ES-I3 (cell line): ENCODE results near the gene ID3.

ENCODE experiments used
- H3K36me3 ChIP-seq: 2 replicates; pipeline ENCODE4 v1.6.1; 2013; ENCODE audit warnings: mild to moderate bottlenecking, low read length, control low read depth, moderate library complexity; ENCODE audit not compliant: insufficient read depth
- H3K4me1 ChIP-seq: 2 replicates; pipeline ENCODE4 v1.6.1; 2013; ENCODE audit warnings: mild to moderate bottlenecking, control low read depth, low read length; ENCODE audit not compliant: insufficient read depth
- H3K9ac ChIP-seq: 2 replicates; pipeline ENCODE4 v1.6.1; 2013; ENCODE audit warnings: low read depth, mild to moderate bottlenecking, low read length, moderate library complexity
- H3K9me3 ChIP-seq: 2 replicates; pipeline ENCODE4 v1.6.1; 2013; ENCODE audit warnings: mild to moderate bottlenecking, low read length, moderate library complexity; ENCODE audit not compliant: control insufficient read depth, insufficient read depth

Gene ID3

DNA sequence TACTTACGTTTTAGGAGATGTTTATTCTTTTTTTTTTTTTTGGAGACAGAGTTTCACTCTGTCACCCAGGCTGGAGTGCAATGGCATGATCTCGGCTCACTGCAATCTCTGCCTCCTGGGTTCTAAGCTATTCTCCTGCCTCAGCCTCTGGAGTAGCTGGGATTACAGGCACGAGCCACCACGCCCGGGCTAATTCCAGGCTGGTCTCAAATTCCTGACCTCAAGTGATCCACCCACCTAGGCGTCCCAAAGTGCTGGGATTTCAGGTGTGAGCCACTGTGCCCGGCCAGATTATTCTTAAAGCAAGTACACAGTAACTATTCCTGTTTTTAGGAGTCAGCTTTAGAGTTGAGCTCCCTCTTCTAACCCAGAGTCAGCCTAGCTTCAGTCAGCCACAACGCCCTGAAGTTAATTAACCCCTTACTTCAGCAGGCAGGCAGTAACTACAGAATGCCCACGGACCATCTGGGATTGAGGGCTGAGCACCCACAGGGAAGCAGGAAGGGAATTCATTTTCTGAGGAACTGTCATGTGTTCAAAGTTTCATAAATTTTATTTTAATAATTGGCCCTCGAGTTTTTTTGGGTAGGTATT is 5.3 kb upstream of the ID3 start:
- Histone ChIP-seq H3K36me3 (no peaks in the 10 kb centered on the region), H3K9me3 (no peaks in the 10 kb centered on the region), H3K9ac (no peak overlapping the region), H3K4me1 (peaks cover 41% of the 10 kb centered on the region)

DNA sequence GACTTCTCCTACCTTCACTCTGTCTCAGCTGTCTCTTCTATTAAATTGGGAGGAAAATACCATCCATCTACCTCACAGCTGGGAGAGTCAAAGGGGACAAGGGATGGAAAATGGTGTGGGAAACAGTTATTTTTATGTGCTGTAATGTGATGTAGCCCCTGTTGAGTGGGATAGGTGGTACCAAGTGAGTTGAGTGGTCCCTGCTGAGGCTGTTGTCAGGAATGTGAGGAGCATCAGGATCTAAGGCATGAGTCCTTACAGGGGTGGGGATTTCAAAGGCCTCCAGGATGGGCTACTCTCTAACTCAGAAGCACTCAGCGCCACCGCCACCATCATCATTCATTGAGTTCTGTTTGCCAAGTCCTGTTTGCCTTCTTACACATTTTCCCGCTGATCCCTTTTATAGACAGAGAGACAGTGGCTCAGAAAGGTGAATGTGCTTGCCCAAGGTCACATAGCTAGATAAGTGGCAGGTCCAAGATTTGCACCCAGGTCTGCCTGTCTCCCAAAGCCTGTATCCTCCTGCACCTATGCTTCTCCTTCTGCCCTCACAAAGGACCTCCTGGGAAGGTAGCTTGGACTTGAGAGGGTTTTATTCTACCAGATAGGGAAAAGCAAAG is 4.6 kb upstream of the ID3 start:
- no peak overlapping the region for H3K9ac ChIP-seq
- H3K9me3 ChIP-seq: no peaks in the 10 kb centered on the region
- peaks cover 33% of the 10 kb centered on the region for H3K4me1 ChIP-seq
- no peaks in the 10 kb centered on the region for H3K36me3 ChIP-seq

DNA sequence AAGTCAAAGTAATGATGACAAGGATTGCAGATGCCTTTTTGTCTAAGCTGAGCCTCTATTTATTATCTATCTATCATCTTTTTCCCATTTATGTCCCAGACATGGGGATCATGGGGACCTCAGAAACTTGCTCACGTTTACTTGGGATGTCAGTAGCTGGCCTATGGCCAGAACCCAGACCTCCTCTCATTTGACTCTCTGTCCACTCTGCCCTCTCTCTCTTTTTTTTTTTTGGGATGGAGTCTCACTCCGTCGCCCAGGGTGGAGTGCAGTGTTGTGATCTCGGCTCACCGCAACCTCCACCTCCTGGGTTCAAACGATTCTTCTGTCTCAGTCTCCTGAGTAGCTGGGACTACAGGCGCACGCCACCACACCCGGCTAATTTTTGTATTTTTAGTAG is 3.7 kb upstream of the ID3 start:
- no peak overlapping the region for H3K9ac ChIP-seq
- no peaks in the 10 kb centered on the region for H3K9me3 ChIP-seq
- H3K36me3 ChIP-seq: no peaks in the 10 kb centered on the region
- peaks cover 29% of the 10 kb centered on the region for H3K4me1 ChIP-seq

DNA sequence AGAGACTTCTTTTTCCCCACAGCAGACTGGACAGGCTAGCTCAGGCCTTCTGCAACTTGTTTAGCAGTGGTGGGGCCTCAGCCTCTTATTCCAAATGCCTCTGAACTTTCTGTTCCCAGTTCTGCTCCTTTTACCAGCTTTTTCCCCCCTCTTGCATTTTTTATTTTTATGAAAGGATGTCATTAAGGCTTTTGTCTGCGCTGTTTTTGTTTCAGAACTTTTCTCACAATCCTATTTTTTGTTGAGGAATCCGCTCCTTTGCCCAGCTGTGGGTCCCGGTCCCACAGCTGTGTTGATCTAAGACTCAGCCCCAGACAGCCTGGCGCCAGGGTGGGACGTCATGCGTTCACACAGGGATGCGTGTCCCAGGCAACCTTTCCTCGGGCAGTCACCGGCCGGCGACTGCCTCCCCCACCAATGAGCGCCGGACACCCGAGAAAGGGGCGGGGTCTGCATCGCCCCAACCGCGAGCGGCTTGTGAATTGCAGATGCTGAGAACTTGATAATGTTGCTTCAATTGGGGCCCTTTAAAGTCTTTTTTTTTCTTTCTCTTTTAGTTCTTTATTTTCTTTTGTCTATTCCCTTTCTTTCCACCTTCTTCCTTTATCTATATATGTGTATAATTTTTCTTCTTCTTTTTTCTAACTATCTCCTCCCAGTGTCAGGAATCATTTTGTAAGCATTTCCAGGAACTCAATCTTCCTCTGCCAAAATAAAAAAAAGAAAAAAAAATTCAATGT is 3.0 kb upstream of the ID3 start:
- no peak overlapping the region for H3K9ac ChIP-seq
- H3K36me3 ChIP-seq: no peaks in the 10 kb centered on the region
- no peaks in the 10 kb centered on the region for H3K9me3 ChIP-seq
- peaks cover 29% of the 10 kb centered on the region for H3K4me1 ChIP-seq

GRCh38 chr1:23561813-23562100 is 2.5 kb upstream of the ID3 start:
- Histone ChIP-seq H3K4me1 (peaks cover 29% of the 10 kb centered on the region), H3K36me3 (no peaks in the 10 kb centered on the region), H3K9ac (no peak overlapping the region), H3K9me3 (no peaks in the 10 kb centered on the region)

DNA sequence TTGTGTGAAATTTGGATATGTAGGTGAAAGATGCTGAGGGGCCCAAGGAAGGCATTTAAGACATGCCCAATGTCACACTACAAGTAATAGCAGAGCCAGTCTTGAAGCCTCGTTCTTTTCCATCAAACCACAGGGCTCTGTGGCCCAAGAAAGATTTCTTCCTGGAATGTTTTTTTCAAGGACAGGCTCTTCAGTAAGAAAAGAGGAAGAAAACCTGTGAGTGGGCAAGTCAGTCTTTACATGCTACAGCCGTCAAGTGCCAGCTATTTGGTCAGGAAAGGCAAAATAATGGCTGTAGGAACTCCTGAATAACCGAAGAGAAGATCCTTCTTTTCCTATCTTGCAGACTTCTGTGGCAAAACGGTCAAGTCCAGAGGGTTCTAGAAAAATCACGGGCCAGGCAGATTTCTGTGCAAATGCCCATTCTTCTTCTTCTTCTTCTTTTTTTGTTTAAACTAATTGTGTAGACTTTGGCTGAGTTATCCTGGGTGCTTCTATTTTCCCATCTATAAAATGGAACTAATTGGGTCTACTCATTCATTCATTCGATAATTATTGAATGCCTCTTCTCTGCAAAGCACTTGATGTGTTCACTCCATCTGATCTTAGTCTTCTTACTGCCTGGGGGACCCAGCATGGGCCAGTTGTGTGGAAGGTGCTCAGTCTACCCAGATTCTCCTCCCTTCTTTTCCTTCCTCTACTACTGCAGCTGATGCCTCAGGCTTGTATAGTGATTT is 1.9 kb upstream of the ID3 start:
- Histone ChIP-seq H3K9me3 (no peaks in the 10 kb centered on the region), H3K36me3 (no peaks in the 10 kb centered on the region), H3K4me1 (peaks cover 34% of the 10 kb centered on the region), H3K9ac (no peak overlapping the region)

DNA sequence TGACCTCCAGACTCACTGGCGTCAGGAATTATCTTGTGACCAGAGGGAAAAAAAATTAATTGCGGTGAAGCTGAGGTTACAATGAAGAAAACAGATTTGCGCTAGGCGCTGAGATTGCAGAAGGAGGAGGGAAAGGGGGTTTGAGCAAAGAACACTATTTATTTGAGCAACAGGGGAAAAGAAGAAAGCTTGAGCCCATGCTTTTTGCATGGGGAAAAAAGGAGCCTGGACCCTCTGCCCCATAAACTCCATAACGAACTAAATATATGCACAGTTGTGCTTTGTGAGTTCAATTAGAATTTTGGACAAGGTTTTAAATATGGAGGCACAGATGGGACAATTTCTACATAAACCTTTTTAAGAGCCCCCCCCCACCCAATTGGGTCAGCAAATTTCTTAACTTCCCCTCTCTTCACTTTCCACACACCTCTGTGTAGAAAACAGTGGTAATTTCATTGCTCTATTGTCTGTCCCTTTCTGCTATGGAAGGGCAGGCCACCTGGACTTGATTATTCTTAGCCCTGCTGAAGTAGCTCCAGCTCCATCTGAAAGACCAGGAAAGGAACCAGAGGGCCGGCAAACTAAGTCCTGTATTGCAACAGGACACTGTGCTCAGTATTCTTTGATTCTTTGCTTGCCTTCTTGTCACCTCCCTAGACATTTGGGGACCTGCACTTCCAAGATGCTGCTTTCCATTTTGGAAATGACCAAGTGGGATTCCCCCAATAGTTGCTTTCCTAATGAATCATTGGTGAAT is 862 bp upstream of the ID3 start:
- Histone ChIP-seq H3K36me3 (no peaks in the 10 kb centered on the region), H3K9ac (peak overlapping the region; percentile 71), H3K9me3 (no peaks in the 10 kb centered on the region), H3K4me1 (peaks cover 35% of the 10 kb centered on the region)

DNA sequence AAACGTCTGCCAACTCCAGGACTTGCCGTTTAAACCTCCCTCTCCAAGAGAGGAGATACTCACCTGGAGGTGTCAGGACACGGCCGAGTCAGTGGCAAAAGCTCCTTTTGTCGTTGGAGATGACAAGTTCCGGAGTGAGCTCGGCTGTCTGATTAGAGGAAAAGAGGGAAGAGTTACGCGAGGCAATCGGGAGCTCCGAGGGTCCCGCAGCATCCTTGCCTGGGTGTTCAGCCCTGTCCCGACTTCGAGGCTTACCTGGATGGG is 497 bp downstream of the ID3 start:
- no peaks in the 10 kb centered on the region for H3K36me3 ChIP-seq
- peak overlapping the region; percentile 71 for H3K9ac ChIP-seq
- H3K4me1 ChIP-seq: peaks cover 30% of the 10 kb centered on the region
- H3K9me3 ChIP-seq: no peaks in the 10 kb centered on the region

GRCh38 chr1:23558140-23558871 is 995 bp downstream of the ID3 start:
- H3K36me3 ChIP-seq: no peaks in the 10 kb centered on the region
- peaks cover 29% of the 10 kb centered on the region for H3K4me1 ChIP-seq
- H3K9ac ChIP-seq: peak overlapping the region; percentile 71

GRCh38 chr1:23557471-23558124 is 1.7 kb downstream of the ID3 start:
- Histone ChIP-seq H3K36me3 (no peaks in the 10 kb centered on the region), H3K4me1 (peaks cover 26% of the 10 kb centered on the region), H3K9me3 (no peaks in the 10 kb centered on the region), H3K9ac (peak overlapping the region; percentile 71)

More at GRCh38 chr1:23558140-23558871, 995 bp downstream of the ID3 start:
- H3K9me3 ChIP-seq: no peaks in the 10 kb centered on the region

DNA sequence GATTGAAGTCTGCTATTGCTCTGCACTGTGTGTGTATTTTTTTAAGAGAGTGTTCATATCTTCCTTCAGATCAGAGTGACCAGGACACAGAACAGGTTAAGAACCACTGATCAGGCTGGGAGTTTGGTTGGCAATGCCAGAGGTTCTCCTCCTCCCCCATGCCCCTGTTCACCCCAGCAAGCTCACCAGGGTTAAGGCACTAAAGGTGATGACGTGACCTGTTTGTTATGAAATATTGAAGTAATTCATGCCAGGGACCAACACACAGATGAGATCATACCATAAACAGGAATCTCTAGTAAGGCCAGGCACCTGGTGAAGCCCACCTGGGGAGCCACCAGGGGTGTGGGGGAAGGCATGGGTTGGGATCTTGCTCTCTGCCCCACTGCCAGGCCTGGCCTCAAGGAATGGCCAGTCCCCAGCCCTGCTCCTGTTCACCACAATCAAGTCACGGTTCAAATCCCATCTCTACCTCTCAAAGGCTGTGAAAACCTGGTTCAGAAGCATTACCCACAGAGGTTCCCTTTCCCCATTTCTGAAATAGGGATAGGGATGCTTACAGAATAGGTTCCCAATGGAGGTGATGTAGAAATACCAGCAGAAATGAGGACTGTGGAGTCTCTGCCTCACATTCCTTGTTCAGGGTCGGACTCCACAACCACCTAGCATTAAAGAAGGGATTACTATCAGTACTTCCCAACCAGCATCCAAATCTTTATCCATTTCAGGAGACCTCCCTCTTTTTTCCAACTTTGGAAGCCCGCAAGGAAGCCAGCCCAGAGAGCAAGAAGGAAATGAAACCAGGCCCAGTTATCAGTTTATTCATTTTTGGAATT is 2.4 kb downstream of the ID3 start:
- Histone ChIP-seq H3K9me3 (no peaks in the 10 kb centered on the region), H3K4me1 (peaks cover 23% of the 10 kb centered on the region), H3K36me3 (no peaks in the 10 kb centered on the region), H3K9ac (peak overlapping the region; percentile 71; the same call in 1 of the 2 replicates)

DNA sequence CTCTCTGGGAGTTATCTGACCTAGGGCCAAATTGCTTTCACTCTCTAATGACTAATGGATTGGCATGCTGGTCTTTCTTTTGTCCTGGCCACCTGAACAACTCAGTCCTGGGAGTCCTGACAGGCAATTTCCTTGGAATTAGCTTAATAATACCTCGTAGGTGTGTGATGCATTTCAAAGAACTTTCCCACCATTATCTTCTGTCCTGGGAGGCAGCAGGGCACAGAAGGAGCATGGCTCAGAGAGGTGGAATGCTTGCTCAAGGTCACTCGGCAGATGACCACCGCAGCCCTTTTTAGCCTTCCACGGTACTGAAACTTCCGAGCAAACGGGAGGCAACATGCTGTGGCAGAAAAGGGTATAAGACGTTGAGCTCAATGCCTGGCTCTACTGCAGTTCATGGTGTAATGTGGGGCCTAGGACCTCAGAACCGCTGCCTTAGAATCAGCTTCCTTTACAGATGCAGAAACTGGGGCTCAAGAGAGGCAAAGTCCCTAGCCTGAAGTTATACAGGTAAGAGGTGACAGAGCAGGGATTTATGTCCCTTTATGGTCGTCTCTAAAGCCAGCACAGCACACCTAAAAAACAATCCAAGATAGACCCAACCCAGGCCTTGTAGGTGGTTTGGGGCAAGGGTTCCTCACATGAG is 3.2 kb downstream of the ID3 start:
- Histone ChIP-seq H3K9ac (peak overlapping the region; percentile 71; the same call in 1 of the 2 replicates), H3K9me3 (no peaks in the 10 kb centered on the region), H3K36me3 (no peaks in the 10 kb centered on the region), H3K4me1 (peaks cover 15% of the 10 kb centered on the region)
